ENCODE data around the gene PLPP3. TPM values are rescaled to one million over a fixed set of nuclear protein-coding genes. Genes with fewer than 3 reads are reported as not detected.

PLPP3 gene
- total and polyA plus RNA-seq, 2 donors (not counting 1 experiment from before 2014, with no cell fraction given), result 343 to 465 TPM

- peak; percentile 60 to 71 for DNase-seq (ENCODE audit: low read depth in 2 of 2)
- Histone ChIP-seq H3K4me1 (ENCODE audit: control insufficient read depth, extremely low read depth, insufficient read depth, low read length) (peaks cover 6% of the 10 kb centered on the region), H3K4me3 (replicated peaks in 1 of 4; ENCODE audit: control extremely low read depth in 1 of 4, insufficient read depth in 1 of 4, low read depth in 3 of 4, low read length in 4 of 4) (peak overlapping the region; percentile 68 to 100 (median 85)), H3K4me2 (ENCODE audit: extremely low read depth, insufficient read depth, low read length) (peak overlapping the region; percentile 90), H3K9me3 (ENCODE audit: control insufficient read depth, insufficient read depth, low read depth, low read length) (no peaks in the 10 kb centered on the region), H2AFZ (ENCODE audit: low read length) (no peak overlapping the region), H3K27ac (ENCODE audit: insufficient read depth, low read length) (peak overlapping the region; percentile 85), H3K36me3 (ENCODE audit: control insufficient read depth, insufficient read depth, low read length) (peaks cover 3% of the 10 kb centered on the region), H3K9ac (ENCODE audit: insufficient read depth, low read length) (peak overlapping the region; percentile 91), H3K79me2 (ENCODE audit: control insufficient read depth, insufficient read depth, low read length) (peaks cover 63% of the 10 kb centered on the region), H3K27me3 (ENCODE audit: control insufficient read depth, insufficient read depth, low read length) (no peaks in the 10 kb centered on the region), H4K20me1 (ENCODE audit: control insufficient read depth, extremely low read depth, insufficient read depth, low read length) (peaks cover 7% of the 10 kb centered on the region)
- TF ChIP-seq EZH2 (IDR thresholded peaks at IDR 0.05; ENCODE audit: low read length, missing control alignments) (no peak), CTCF (conservative IDR thresholded peaks at IDR 0.05 in 1 of 2, IDR thresholded peaks at IDR 0.05 in 1 of 2; ENCODE audit: low read depth in 1 of 2, low read length in 2 of 2) (no peak)
Observed at GRCh38 chr1:56578138-56578962, 1.0 kb downstream of the PLPP3 start.

- DNase-seq (ENCODE audit: low read depth in 2 of 2), result peak; percentile 38 to 46
- Histone ChIP-seq H3K9ac (ENCODE audit: insufficient read depth, low read length) (peak overlapping the region; percentile 91), H3K27me3 (ENCODE audit: control insufficient read depth, insufficient read depth, low read length) (no peaks in the 10 kb centered on the region), H3K9me3 (ENCODE audit: control insufficient read depth, insufficient read depth, low read depth, low read length) (no peaks in the 10 kb centered on the region), H3K79me2 (ENCODE audit: control insufficient read depth, insufficient read depth, low read length) (peaks cover 70% of the 10 kb centered on the region), H3K4me3 (replicated peaks in 1 of 4; ENCODE audit: control extremely low read depth in 1 of 4, insufficient read depth in 1 of 4, low read depth in 3 of 4, low read length in 4 of 4) (peak overlapping the region; percentile 68 to 100 (median 85)), H3K36me3 (ENCODE audit: control insufficient read depth, insufficient read depth, low read length) (peaks cover 3% of the 10 kb centered on the region), H3K4me2 (ENCODE audit: extremely low read depth, insufficient read depth, low read length) (peak overlapping the region; percentile 90), H3K4me1 (ENCODE audit: control insufficient read depth, extremely low read depth, insufficient read depth, low read length) (peaks cover 6% of the 10 kb centered on the region), H3K27ac (ENCODE audit: insufficient read depth, low read length) (peak overlapping the region; percentile 85), H4K20me1 (ENCODE audit: control insufficient read depth, extremely low read depth, insufficient read depth, low read length) (peaks cover 7% of the 10 kb centered on the region), H2AFZ (ENCODE audit: low read length) (no peak overlapping the region)
- TF ChIP-seq CTCF (conservative IDR thresholded peaks at IDR 0.05 in 1 of 2, IDR thresholded peaks at IDR 0.05 in 1 of 2; ENCODE audit: low read depth in 1 of 2, low read length in 2 of 2), result peak in 1 of 2 donors; percentile 9
- no peak for TF ChIP-seq EZH2 (IDR thresholded peaks at IDR 0.05; ENCODE audit: low read length, missing control alignments)
Observed at GRCh38 chr1:56577406-56578137, 1.8 kb downstream of the PLPP3 start.

- TF ChIP-seq EZH2 (IDR thresholded peaks at IDR 0.05; ENCODE audit: low read length, missing control alignments) (no peak), CTCF (conservative IDR thresholded peaks at IDR 0.05 in 1 of 2, IDR thresholded peaks at IDR 0.05 in 1 of 2; ENCODE audit: low read depth in 1 of 2, low read length in 2 of 2) (peak; percentile 24 to 52)
- no peaks in the 10 kb centered on the region for H3K27me3 ChIP-seq (ENCODE audit: control insufficient read depth, insufficient read depth, low read length)
- H3K27ac ChIP-seq (ENCODE audit: insufficient read depth, low read length), result peak overlapping the region; percentile 85
- peaks cover 7% of the 10 kb centered on the region for H4K20me1 ChIP-seq (ENCODE audit: control insufficient read depth, extremely low read depth, insufficient read depth, low read length)
- H2AFZ ChIP-seq (ENCODE audit: low read length), result no peak overlapping the region
- peak; percentile 30 to 59 for DNase-seq (ENCODE audit: low read depth in 2 of 2)
- H3K4me3 ChIP-seq (replicated peaks in 1 of 4; ENCODE audit: control extremely low read depth in 1 of 4, insufficient read depth in 1 of 4, low read depth in 3 of 4, low read length in 4 of 4), result peak overlapping the region; percentile 68 to 100 (median 85)
- peak overlapping the region; percentile 90 for H3K4me2 ChIP-seq (ENCODE audit: extremely low read depth, insufficient read depth, low read length)
- H3K4me1 ChIP-seq (ENCODE audit: control insufficient read depth, extremely low read depth, insufficient read depth, low read length), result peaks cover 6% of the 10 kb centered on the region
- no peaks in the 10 kb centered on the region for H3K9me3 ChIP-seq (ENCODE audit: control insufficient read depth, insufficient read depth, low read depth, low read length)
- H3K9ac ChIP-seq (ENCODE audit: insufficient read depth, low read length), result peak overlapping the region; percentile 91
- peaks cover 3% of the 10 kb centered on the region for H3K36me3 ChIP-seq (ENCODE audit: control insufficient read depth, insufficient read depth, low read length)
- H3K79me2 ChIP-seq (ENCODE audit: control insufficient read depth, insufficient read depth, low read length), result peaks cover 77% of the 10 kb centered on the region
Observed at GRCh38 chr1:56576880-56577405, 2.4 kb downstream of the PLPP3 start.

All from fibroblast of lung (primary cell).